NCI-H1105 (cell line): ENCODE measurements around the gene GLG1.

Experiments
- DNase-seq: peaks from one replicate; lab custom pipeline; 2025; lab: John Stamatoyannopoulos, UW

Gene GLG1

GRCh38 chr16:74472540-74472939, 134.4 kb downstream of the GLG1 start:
- DNase-seq, result no peak

- DNase-seq, result no peak
Measured at GRCh38 chr16:74472010-74472409, 134.9 kb downstream of the GLG1 start.

- DNase-seq, result no peak
Measured at GRCh38 chr16:74469946-74470478, 136.9 kb downstream of the GLG1 start.

- DNase-seq, result no peak
Measured at GRCh38 chr16:74468807-74469525, 137.9 kb downstream of the GLG1 start.

GRCh38 chr16:74466872-74467271, 140.0 kb downstream of the GLG1 start:
- DNase-seq, result no peak

- no peak for DNase-seq
Measured at GRCh38 chr16:74465851-74466685, 140.8 kb downstream of the GLG1 start.

- no peak for DNase-seq
Measured at GRCh38 chr16:74465281-74465680, 141.6 kb downstream of the GLG1 start.

GRCh38 chr16:74463888-74464287, 143.0 kb downstream of the GLG1 start:
- DNase-seq, result no peak

- DNase-seq, result no peak
Measured at GRCh38 chr16:74462361-74462760, 144.6 kb downstream of the GLG1 start.

- no peak for DNase-seq
Measured at GRCh38 chr16:74461826-74462225, 145.1 kb downstream of the GLG1 start.

GRCh38 chr16:74460542-74460941, 146.4 kb downstream of the GLG1 start:
- no peak for DNase-seq

- no peak for DNase-seq
Measured at GRCh38 chr16:74456290-74456625, 150.7 kb downstream of the GLG1 start.

- DNase-seq, result no peak
Measured at GRCh38 chr16:74455619-74456289, 151.2 kb downstream of the GLG1 start.

GRCh38 chr16:74455213-74455612, 151.7 kb downstream of the GLG1 start:
- DNase-seq, result no peak

- no peak for DNase-seq
Measured at GRCh38 chr16:74451951-74452758, 154.8 kb downstream of the GLG1 start.

- DNase-seq, result no peak
Measured at GRCh38 chr16:74450967-74451760, 155.8 kb downstream of the GLG1 start.

GRCh38 chr16:74450236-74450635, 156.7 kb downstream of the GLG1 start:
- DNase-seq, result no peak

GRCh38 chr16:74449470-74449869, 157.4 kb downstream of the GLG1 start:
- DNase-seq, result no peak

- no peak for DNase-seq
Measured at GRCh38 chr16:74448990-74449389, 157.9 kb downstream of the GLG1 start.

- no peak for DNase-seq
Measured at GRCh38 chr16:74447578-74447977, 159.3 kb downstream of the GLG1 start.

- DNase-seq, result no peak
Measured at GRCh38 chr16:74446866-74447265, 160.0 kb downstream of the GLG1 start.
